Psoas muscle (tissue), 8 donors: ENCODE results near the gene PCDHGA2. TPM values are rescaled to one million over a fixed set of nuclear protein-coding genes. Genes with fewer than 3 reads are reported as not detected.
"Not testable (repeated sequence)": the region's sequence is repeated elsewhere in the genome, so short reads cannot be mapped to it uniquely, and the experiment has no call there.

Experiments used
- ATAC-seq, 4 donors: fragments of 200-7000 bp; cut with Tn5 transposase; one replicate each; pipeline ENCODE4 v1.9.1; 2020; ENCODE audit warnings: moderate library complexity in 3 of 4, mild to moderate bottlenecking in 2 of 4
- DNase-seq, 2 donors: peaks; one replicate each; pipeline ENCODE4 v3.0.0-alpha.2; 2020
- H3K27ac ChIP-seq: fragments of 200-600 bp; one replicate; pipeline ENCODE4 v1.8.0; 2022
- H3K27me3 ChIP-seq, 3 donors: fragments of 200-600 bp in 1 of 3; one replicate each; pipeline versions ENCODE4 v1.6.1 to v1.8.0; 2013 to 2022; ENCODE audit warnings: low read length in 2 of 3, mild to moderate bottlenecking in 2 of 3, moderate library complexity in 1 of 3; ENCODE audit not compliant: insufficient read depth in 3 of 3
- H3K36me3 ChIP-seq, 2 donors: fragments of 200-600 bp in 1 of 2; one replicate each; pipeline versions ENCODE4 v1.6.1 to v1.8.0; 2013 to 2022; ENCODE audit warnings: low read depth in 1 of 2, mild to moderate bottlenecking in 1 of 2, moderate library complexity in 1 of 2; ENCODE audit not compliant: insufficient read depth in 1 of 2
- H3K4me1 ChIP-seq: fragments of 200-600 bp; one replicate; pipeline ENCODE4 v1.8.0; 2022
- H3K4me3 ChIP-seq: fragments of 200-600 bp; one replicate; pipeline ENCODE4 v1.8.0; 2022; ENCODE audit warnings: mild to moderate bottlenecking
- H3K9me3 ChIP-seq: fragments of 200-600 bp; one replicate; pipeline ENCODE4 v1.8.0; 2022
- WGBS, 3 donors: extraction: QIAGEN DNeasy Blood & Tissue Kit; methylation state at CpG; one replicate each; pipeline versions ENCODE4 v1.1.6 to v1.1.7; 2013; 5-methylcytosine and 5-hydroxymethylcytosine counted together
- intact Hi-C, 2 donors: fragments of 100-400 bp; cut with DNase I; formaldehyde crosslinking; loops; one replicate each; pipeline versions ENCODE4 v1.11.0 to v1.14.2; 2022
- polyA plus RNA-seq, 3 donors: library from polyadenylated mRNA; stranded (reverse); fragments of 200-250 nt; gene quantifications; one replicate each; pipeline ENCODE4 v1.2.3, GENCODE V29; 2013
- total RNA-seq, 4 donors: library from RNA; stranded (reverse); fragmentation: NEBNext Ultra II Directional in 2 of 4; extraction: Animal tissue kit (Norgen Biotek cat#: 25700) in 2 of 4; gene quantifications; one replicate each; pipeline versions ENCODE4 v1.2.1 to v1.2.4, GENCODE V29; 2021 to 2023
- TF ChIP-seq, protein P1 (sequence below): fragments of 200-600 bp; IDR thresholded peaks from one replicate; pipeline ENCODE4 v1.8.0; 2022; ENCODE audit warnings: antibody characterized with exemption
- donor health status: healthy with polysubstance abuse.
- donor health status: DM: no; HTN: no; CAD: no; lungs with moderate emphysema.
- donor health status: Bipolar disorder and iron deficiency.
- donor health status: healthy.
- donor health status: DM: yes; HTN: yes; CAD: no.
- donor health status: DM: no; HTN: no; CAD: no.
- donor health status: DM: no; HTN: no; CAD: no.
- donor health status: DM: yes; HTN: yes; CAD: no.

PCDHGA2 gene
- total and polyA plus RNA-seq, 7 donors = 0.22 to 1.8 (median 1.2) TPM

- peaks cover 10 to 17% of the 10 kb centered on the region in 2 donors for H3K36me3 ChIP-seq
- H3K9me3 ChIP-seq = peaks cover 57% of the 10 kb centered on the region
- intact Hi-C loops = no loop called here
- H3K4me1 ChIP-seq = peaks cover 8% of the 10 kb centered on the region
- no peak overlapping the region for H3K27ac ChIP-seq
- TF ChIP-seq, protein P1, sequence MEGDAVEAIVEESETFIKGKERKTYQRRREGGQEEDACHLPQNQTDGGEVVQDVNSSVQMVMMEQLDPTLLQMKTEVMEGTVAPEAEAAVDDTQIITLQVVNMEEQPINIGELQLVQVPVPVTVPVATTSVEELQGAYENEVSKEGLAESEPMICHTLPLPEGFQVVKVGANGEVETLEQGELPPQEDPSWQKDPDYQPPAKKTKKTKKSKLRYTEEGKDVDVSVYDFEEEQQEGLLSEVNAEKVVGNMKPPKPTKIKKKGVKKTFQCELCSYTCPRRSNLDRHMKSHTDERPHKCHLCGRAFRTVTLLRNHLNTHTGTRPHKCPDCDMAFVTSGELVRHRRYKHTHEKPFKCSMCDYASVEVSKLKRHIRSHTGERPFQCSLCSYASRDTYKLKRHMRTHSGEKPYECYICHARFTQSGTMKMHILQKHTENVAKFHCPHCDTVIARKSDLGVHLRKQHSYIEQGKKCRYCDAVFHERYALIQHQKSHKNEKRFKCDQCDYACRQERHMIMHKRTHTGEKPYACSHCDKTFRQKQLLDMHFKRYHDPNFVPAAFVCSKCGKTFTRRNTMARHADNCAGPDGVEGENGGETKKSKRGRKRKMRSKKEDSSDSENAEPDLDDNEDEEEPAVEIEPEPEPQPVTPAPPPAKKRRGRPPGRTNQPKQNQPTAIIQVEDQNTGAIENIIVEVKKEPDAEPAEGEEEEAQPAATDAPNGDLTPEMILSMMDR = no peak
- ATAC-seq (no peak), DNase-seq (no peak)
- no peaks in the 10 kb centered on the region for H3K27me3 ChIP-seq
- no peak overlapping the region for H3K4me3 ChIP-seq
Observed at GRCh38 chr5:141313711-141314110, 24.8 kb upstream of the PCDHGA2 start.

DNA sequence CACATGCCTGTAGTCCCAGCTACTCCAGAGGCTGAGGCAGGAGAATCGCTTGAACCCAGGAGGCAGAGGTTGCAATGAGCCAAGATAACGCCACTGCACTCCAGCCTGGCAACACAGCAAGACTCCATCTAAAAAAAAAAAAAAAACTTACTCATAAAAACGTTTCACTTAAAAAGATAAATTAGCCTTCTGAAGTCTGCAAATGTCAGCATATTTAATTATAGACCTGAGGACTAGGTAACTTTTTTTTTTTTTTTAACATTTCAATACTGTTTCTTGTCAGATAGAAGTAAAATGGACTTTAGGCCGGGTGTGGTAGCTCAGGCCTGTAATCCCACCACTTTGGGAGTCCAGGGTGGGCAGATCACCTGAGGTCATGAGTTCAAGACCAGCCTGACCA is 21.6 kb upstream of the PCDHGA2 start:
- ATAC-seq, H3K4me3 ChIP-seq, DNase-seq, H3K27me3 ChIP-seq, intact Hi-C loops, H3K27ac ChIP-seq: not testable (repeated sequence)
- H3K4me1 ChIP-seq = peaks cover 15% of the 10 kb centered on the region
- peaks cover 65% of the 10 kb centered on the region for H3K9me3 ChIP-seq
- H3K36me3 ChIP-seq = peaks cover 9 to 27% of the 10 kb centered on the region in 2 donors
- WGBS, 3 donors = 81 to 91% (median 82%) methylated on average over 4 of the region's 4 CpGs

DNA sequence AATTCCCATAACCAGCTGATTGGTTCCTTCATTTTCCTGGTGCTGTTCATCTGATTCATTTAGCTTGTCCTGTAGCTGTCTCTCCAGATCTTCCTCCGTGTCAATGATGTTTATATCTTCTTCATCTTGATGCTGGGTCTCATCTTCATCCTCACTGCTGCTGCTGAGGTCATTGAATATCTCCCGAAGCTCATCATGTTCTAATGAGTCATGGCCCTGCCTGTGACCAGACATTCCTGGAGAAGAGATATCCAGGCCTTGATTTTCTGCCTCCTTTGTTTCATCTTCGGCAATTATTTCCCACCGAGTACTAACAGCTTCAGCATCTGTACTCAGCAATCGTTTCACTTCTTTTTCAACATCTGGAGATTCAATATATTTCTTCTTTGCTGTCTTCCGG is 19.4 kb upstream of the PCDHGA2 start:
- Histone ChIP-seq H3K9me3 (peaks cover 57% of the 10 kb centered on the region), H3K4me3 (peak overlapping the region; percentile 81), H3K27ac (peak overlapping the region; percentile 98), H3K36me3 (peaks cover 9 to 27% of the 10 kb centered on the region in 2 donors), H3K4me1 (peaks cover 17% of the 10 kb centered on the region), H3K27me3 (no peaks in the 10 kb centered on the region)
- WGBS, 3 donors = 85 to 93% (median 87%) methylated on average over 6 of the region's 6 CpGs
- ATAC-seq (peak in 3 of 4 donors; percentile 50 to 61 (median 61)), DNase-seq (no peak)
- intact Hi-C loops = no loop called here
- TF ChIP-seq, protein P1 = no peak

- Histone ChIP-seq H3K4me1 (peaks cover 17% of the 10 kb centered on the region), H3K27me3 (no peaks in the 10 kb centered on the region), H3K9me3 (peaks cover 52% of the 10 kb centered on the region), H3K27ac (peak overlapping the region; percentile 98), H3K36me3 (peaks cover 9 to 27% of the 10 kb centered on the region in 2 donors), H3K4me3 (peak overlapping the region; percentile 81)
- DNase-seq = no peak
- ATAC-seq = peak in 3 of 4 donors; percentile 26 to 40 (median 28)
- intact Hi-C loops = loop anchor here in 1 of 2 donors (5.0 to 10.0 kb wide), 2 partner anchors 195 to 238 kb away; partner anchors contain the start of gene PCDHB4
- TF ChIP-seq, protein P1 = no peak
- WGBS, 3 donors = 60 to 67% (median 67%) methylated on average over 5 of the region's 5 CpGs
Observed at GRCh38 chr5:141319699-141320098, 18.9 kb upstream of the PCDHGA2 start.

GRCh38 chr5:141320225-141321169 is 18.1 kb upstream of the PCDHGA2 start, which contains the start of gene TAF7:
TSS of gene TAF7 (minus strand) at chr5:141320784. CDS start at chr5:141320044, 740 bp downstream.
- H3K27me3 ChIP-seq = no peaks in the 10 kb centered on the region
- H3K4me1 ChIP-seq = peaks cover 17% of the 10 kb centered on the region
- peaks cover 9 to 27% of the 10 kb centered on the region in 2 donors for H3K36me3 ChIP-seq
- H3K9me3 ChIP-seq = peaks cover 48% of the 10 kb centered on the region
- WGBS, 3 donors = 1% methylated on average over 67 of the region's 67 CpGs
- peak within 1 kb of the TSS; percentile 81 for H3K4me3 ChIP-seq
- intact Hi-C loops = loop anchor here in 1 of 2 donors (5.0 to 10.0 kb wide), 2 partner anchors 196 to 237 kb away; partner anchors contain the start of gene PCDHB4
- TF ChIP-seq, protein P1 = peak; percentile 89
- peak; percentile 91 to 97 for DNase-seq
- ATAC-seq = peak; percentile 96 to 99 (median 98)
- H3K27ac ChIP-seq = peak within 1 kb of the TSS; percentile 98
